GM18526 (cell line): ENCODE data around the gene TMEM183A.

Source experiments
- POLR2A ChIP-seq: IDR thresholded peaks from 3 replicates; pipeline ENCODE4 v1.6.1; 2011; ENCODE audit not compliant: insufficient read length; ENCODE audit errors: extremely low read depth

Gene TMEM183A

GRCh38 chr1:202974856-202975255, 32.3 kb upstream of the TMEM183A start:
- TF ChIP-seq POLR2A, result no peak

- TF ChIP-seq POLR2A, result no peak
Measured at GRCh38 chr1:202976633-202977032, 30.5 kb upstream of the TMEM183A start.

GRCh38 chr1:202979459-202979858, 27.7 kb upstream of the TMEM183A start:
- TF ChIP-seq POLR2A, result no peak

- TF ChIP-seq POLR2A, result no peak
Measured at GRCh38 chr1:202981939-202982338, 25.2 kb upstream of the TMEM183A start.

- TF ChIP-seq POLR2A, result no peak
Measured at GRCh38 chr1:202982715-202983430, 24.3 kb upstream of the TMEM183A start.

- no peak for TF ChIP-seq POLR2A
Measured at GRCh38 chr1:202987255-202987654, 19.9 kb upstream of the TMEM183A start.

GRCh38 chr1:202987922-202988583, 19.1 kb upstream of the TMEM183A start:
- TF ChIP-seq POLR2A, result no peak

GRCh38 chr1:202989879-202990278, 17.3 kb upstream of the TMEM183A start:
- no peak for TF ChIP-seq POLR2A

- TF ChIP-seq POLR2A, result no peak
Measured at GRCh38 chr1:202991112-202991511, 16.1 kb upstream of the TMEM183A start.

GRCh38 chr1:202994756-202995155, 12.4 kb upstream of the TMEM183A start:
- TF ChIP-seq POLR2A, result no peak

GRCh38 chr1:202998836-202999750, 8.1 kb upstream of the TMEM183A start:
- TF ChIP-seq POLR2A, result no peak

GRCh38 chr1:203000217-203000944, 6.8 kb upstream of the TMEM183A start:
- TF ChIP-seq POLR2A, result no peak

- no peak for TF ChIP-seq POLR2A
Measured at GRCh38 chr1:203001986-203002385, 5.2 kb upstream of the TMEM183A start.

GRCh38 chr1:203002951-203003350, 4.2 kb upstream of the TMEM183A start:
- no peak for TF ChIP-seq POLR2A

- no peak for TF ChIP-seq POLR2A
Measured at GRCh38 chr1:203009185-203009584, 2.0 kb downstream of the TMEM183A start.
